Measurements from ENCODE around the gene KBTBD3.
A peak's percentile ranks its signal among the peaks of the same experiment; 100 is the strongest.

The KBTBD3 gene, protein sequence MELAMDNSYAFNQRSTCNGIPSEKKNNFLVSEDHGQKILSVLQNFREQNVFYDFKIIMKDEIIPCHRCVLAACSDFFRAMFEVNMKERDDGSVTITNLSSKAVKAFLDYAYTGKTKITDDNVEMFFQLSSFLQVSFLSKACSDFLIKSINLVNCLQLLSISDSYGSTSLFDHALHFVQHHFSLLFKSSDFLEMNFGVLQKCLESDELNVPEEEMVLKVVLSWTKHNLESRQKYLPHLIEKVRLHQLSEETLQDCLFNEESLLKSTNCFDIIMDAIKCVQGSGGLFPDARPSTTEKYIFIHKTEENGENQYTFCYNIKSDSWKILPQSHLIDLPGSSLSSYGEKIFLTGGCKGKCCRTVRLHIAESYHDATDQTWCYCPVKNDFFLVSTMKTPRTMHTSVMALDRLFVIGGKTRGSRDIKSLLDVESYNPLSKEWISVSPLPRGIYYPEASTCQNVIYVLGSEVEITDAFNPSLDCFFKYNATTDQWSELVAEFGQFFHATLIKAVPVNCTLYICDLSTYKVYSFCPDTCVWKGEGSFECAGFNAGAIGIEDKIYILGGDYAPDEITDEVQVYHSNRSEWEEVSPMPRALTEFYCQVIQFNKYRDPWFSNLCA

DNA sequence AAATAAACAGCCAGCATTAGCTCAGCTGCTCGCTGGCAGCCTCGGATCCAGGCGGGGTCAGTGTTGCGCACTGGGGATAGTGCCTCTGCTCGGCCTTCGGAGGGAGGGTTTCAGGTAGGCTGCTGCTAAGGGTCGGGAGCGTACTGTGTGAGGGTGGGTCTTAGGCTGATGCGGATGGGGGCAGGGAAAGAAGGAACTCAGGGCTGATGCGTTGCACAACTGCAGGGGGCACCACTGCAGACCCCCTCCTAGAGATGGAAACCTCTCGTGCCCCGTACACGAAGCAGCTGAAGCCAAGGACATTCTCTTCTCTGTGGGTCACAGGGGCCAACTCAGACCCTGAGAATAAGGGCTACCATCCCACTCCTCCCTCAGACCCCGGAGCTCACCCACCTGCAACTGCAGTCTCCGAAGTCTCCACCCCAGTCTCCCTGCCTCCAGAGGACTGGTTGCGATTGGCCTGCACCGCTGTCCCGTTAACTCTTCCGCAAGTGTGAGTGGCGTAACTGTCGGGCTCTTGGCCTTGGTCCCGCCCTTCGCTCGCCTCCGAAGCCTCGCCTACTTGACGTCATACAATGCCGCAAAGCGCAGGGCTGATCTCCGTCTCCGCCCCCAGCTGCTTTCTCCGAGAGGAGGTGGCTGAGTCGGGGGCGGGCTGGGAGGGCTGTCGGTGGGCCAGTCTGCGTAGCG is at the start of gene KBTBD3:
Gene KBTBD3, minus strand, starts transcription at position 429 of the 690 bp plus-strand sequence. CDS start 18,250 bp downstream, outside the sequence.
- Histone ChIP-seq H3K9me2 (replicated peaks; ENCODE audit: insufficient read depth, low read length) (no peaks in the 10 kb centered on the region), H3K4me3 (ENCODE audit: insufficient read depth, low read length, poor library complexity, severe bottlenecking) (peak within 1 kb of the TSS; percentile 99), H3K27me3 (ENCODE audit: low read length) (no peaks in the 10 kb centered on the region), H3K36me3 (ENCODE audit: low read length) (peaks cover 20% of the 10 kb centered on the region; the same call in 1 of the 2 replicates), H3K27ac (ENCODE audit: low read depth, low read length) (peak within 1 kb of the TSS; percentile 75), H3K79me2 (ENCODE audit: insufficient read depth, low read length) (peaks cover 43% of the 10 kb centered on the region), H2AFZ (ENCODE audit: low read depth, low read length, severe bottlenecking) (peak within 1 kb of the TSS; percentile 95), H3K9ac (ENCODE audit: low read length) (peak within 1 kb of the TSS; percentile 99), H3K4me2 (ENCODE audit: low read depth, low read length, poor library complexity, severe bottlenecking) (peak within 1 kb of the TSS; percentile 99), H4K20me1 (ENCODE audit: low read depth, low read length) (no peaks in the 10 kb centered on the region; the same call in 1 of the 2 replicates), H3F3A (ENCODE audit: insufficient read depth) (no peaks in the 10 kb centered on the region), H3K9me3 (ENCODE audit: insufficient read depth, low read length) (no peaks in the 10 kb centered on the region)
- TF ChIP-seq EZH2phosphoT487 (conservative IDR thresholded peaks at IDR 0.05; ENCODE audit: low read length), result no peak
- TF ChIP-seq, protein P1, sequence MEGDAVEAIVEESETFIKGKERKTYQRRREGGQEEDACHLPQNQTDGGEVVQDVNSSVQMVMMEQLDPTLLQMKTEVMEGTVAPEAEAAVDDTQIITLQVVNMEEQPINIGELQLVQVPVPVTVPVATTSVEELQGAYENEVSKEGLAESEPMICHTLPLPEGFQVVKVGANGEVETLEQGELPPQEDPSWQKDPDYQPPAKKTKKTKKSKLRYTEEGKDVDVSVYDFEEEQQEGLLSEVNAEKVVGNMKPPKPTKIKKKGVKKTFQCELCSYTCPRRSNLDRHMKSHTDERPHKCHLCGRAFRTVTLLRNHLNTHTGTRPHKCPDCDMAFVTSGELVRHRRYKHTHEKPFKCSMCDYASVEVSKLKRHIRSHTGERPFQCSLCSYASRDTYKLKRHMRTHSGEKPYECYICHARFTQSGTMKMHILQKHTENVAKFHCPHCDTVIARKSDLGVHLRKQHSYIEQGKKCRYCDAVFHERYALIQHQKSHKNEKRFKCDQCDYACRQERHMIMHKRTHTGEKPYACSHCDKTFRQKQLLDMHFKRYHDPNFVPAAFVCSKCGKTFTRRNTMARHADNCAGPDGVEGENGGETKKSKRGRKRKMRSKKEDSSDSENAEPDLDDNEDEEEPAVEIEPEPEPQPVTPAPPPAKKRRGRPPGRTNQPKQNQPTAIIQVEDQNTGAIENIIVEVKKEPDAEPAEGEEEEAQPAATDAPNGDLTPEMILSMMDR (IDR thresholded peaks at IDR 0.05; ENCODE audit: insufficient read depth, low read length, poor library complexity, severe bottlenecking), result peak; percentile 38

DNA sequence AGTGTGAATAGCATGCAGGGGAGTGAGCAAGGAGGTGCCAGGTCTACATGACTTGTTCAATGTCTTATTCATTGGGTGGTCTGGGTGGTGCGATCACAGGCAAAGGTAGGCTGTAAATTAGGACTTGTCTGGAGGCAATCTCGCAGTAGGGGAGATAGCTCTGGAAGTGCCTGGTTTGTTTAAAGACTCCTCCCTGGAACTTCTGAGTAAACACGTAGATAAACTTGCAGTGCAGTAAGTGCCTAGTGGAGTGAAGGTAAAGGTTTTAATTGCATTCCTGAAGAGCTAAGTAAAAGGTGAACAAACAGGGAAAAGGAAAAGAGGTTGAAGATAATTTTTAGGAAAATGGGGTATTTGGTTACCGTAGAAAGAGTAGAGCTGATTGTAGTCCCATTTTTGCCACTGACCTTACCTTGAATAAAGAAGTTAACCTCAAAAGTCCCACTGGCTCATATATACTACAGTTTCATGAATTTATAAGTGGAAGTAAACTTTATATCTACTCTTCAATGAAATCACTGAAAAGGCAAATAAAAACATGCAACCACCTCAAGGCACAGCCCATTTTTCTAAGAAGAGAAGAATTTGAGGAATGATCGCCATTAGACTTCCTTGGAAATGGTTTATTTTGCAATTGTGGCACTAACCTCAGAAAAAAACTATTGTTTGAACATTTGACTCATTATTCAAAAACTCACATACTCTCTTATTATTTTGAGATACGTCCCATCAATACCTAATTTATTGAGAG is 44.6 kb upstream of the KBTBD3 start:
- no peak for TF ChIP-seq EZH2phosphoT487 (conservative IDR thresholded peaks at IDR 0.05; ENCODE audit: low read length)
- TF ChIP-seq, protein P1 (IDR thresholded peaks at IDR 0.05; ENCODE audit: insufficient read depth, low read length, poor library complexity, severe bottlenecking), result no peak
- Histone ChIP-seq H2AFZ (ENCODE audit: low read depth, low read length, severe bottlenecking) (no peak overlapping the region), H3K36me3 (ENCODE audit: low read length) (no peaks in the 10 kb centered on the region), H3K79me2 (ENCODE audit: insufficient read depth, low read length) (no peaks in the 10 kb centered on the region), H3K27ac (ENCODE audit: low read depth, low read length) (no peak overlapping the region), H3K27me3 (ENCODE audit: low read length) (no peaks in the 10 kb centered on the region), H3K9me3 (ENCODE audit: insufficient read depth, low read length) (no peaks in the 10 kb centered on the region), H4K20me1 (ENCODE audit: low read depth, low read length) (no peaks in the 10 kb centered on the region), H3K9me2 (replicated peaks; ENCODE audit: insufficient read depth, low read length) (no peaks in the 10 kb centered on the region), H3F3A (ENCODE audit: insufficient read depth) (no peaks in the 10 kb centered on the region), H3K4me3 (ENCODE audit: insufficient read depth, low read length, poor library complexity, severe bottlenecking) (no peak overlapping the region), H3K4me2 (ENCODE audit: low read depth, low read length, poor library complexity, severe bottlenecking) (no peak overlapping the region), H3K9ac (ENCODE audit: low read length) (no peak overlapping the region)

DNA sequence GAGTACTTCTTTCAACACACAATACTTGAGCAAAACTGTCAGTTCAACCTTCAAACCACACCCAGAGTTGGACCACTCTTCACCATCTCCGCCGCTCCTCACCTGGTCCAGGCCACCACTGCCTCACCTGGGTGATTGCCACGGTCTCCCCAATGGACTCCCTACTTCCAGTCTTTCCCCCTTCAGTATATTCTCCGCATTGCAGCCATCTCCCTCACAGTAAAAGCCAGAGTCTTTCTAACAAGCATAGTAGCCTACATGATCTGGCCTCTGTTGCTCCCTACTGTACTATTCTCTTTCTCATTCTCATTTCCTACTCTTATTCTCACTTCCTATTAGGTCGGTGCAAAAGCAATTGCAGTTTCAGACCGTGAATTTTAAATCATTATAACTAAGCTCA is 28.8 kb upstream of the KBTBD3 start:
- no peaks in the 10 kb centered on the region for H3K79me2 ChIP-seq (ENCODE audit: insufficient read depth, low read length)
- H2AFZ ChIP-seq (ENCODE audit: low read depth, low read length, severe bottlenecking), result no peak overlapping the region
- H3K27ac ChIP-seq (ENCODE audit: low read depth, low read length), result no peak overlapping the region
- H3K4me2 ChIP-seq (ENCODE audit: low read depth, low read length, poor library complexity, severe bottlenecking), result no peak overlapping the region
- H3K9me2 ChIP-seq (replicated peaks; ENCODE audit: insufficient read depth, low read length), result no peaks in the 10 kb centered on the region
- H3K9ac ChIP-seq (ENCODE audit: low read length), result no peak overlapping the region
- TF ChIP-seq, protein P1 (IDR thresholded peaks at IDR 0.05; ENCODE audit: insufficient read depth, low read length, poor library complexity, severe bottlenecking), result no peak
- TF ChIP-seq EZH2phosphoT487 (conservative IDR thresholded peaks at IDR 0.05; ENCODE audit: low read length), result no peak
- no peaks in the 10 kb centered on the region for H3F3A ChIP-seq (ENCODE audit: insufficient read depth)
- no peak overlapping the region for H3K4me3 ChIP-seq (ENCODE audit: insufficient read depth, low read length, poor library complexity, severe bottlenecking)
- H3K9me3 ChIP-seq (ENCODE audit: insufficient read depth, low read length), result no peaks in the 10 kb centered on the region
- no peaks in the 10 kb centered on the region for H4K20me1 ChIP-seq (ENCODE audit: low read depth, low read length)
- H3K27me3 ChIP-seq (ENCODE audit: low read length), result no peaks in the 10 kb centered on the region
- H3K36me3 ChIP-seq (ENCODE audit: low read length), result no peaks in the 10 kb centered on the region
